HEK293 (cell line): ENCODE measurements around the gene SLC6A6.

Experiments
- CTCF ChIA-PET: fragments of 350-600 bp; formaldehyde crosslinking; extraction: SDS; loops from one replicate; lab custom pipeline; 2021; ENCODE audit warnings: antibody characterized with exemption; lab: Yijun Ruan, JAX
- POLR2A ChIA-PET: fragments of 300-600 bp; formaldehyde crosslinking; extraction: SDS; loops from one replicate; lab custom pipeline; 2020; ENCODE audit warnings: antibody characterized with exemption, inconsistent platforms; lab: Yijun Ruan, JAX
- H3K27ac ChIP-seq: fragments of 200-500 bp; sonication (Bioruptor generic); 2 replicates; pipeline ENCODE4 v1.5.1; 2014; ENCODE audit warnings: low read depth, low read length, control low read depth, inconsistent platforms; ENCODE audit errors: extremely low read depth
- H3K36me3 ChIP-seq, 2 experiments: fragments of 200-500 bp in 1 of 2; sonication (Bioruptor generic) in 1 of 2; 1 replicate in 1 of 2; 2 replicates in 1 of 2; pipeline ENCODE4 v1.5.1; 2014 to 2017; ENCODE audit warnings: inconsistent platforms in 2 of 2, low read length in 2 of 2; ENCODE audit not compliant: control insufficient read depth in 2 of 2, insufficient read depth in 1 of 2
- H3K4me1 ChIP-seq: fragments of 200-500 bp; sonication (Bioruptor generic); 2 replicates; pipeline ENCODE4 v1.5.1; 2014; ENCODE audit warnings: mild to moderate bottlenecking, low read length, inconsistent platforms; ENCODE audit not compliant: control insufficient read depth, insufficient read depth
- H3K4me3 ChIP-seq: 2 replicates; pipeline ENCODE4 v1.5.1; 2011; ENCODE audit warnings: low read depth, mild to moderate bottlenecking, control low read depth, low read length, moderate library complexity
- H3K9me3 ChIP-seq: fragments of 200-500 bp; sonication (Bioruptor generic); 2 replicates; pipeline ENCODE4 v1.5.1; 2014; ENCODE audit warnings: low read depth, low read length, inconsistent platforms; ENCODE audit not compliant: control insufficient read depth, insufficient read depth
- KLF16 ChIP-seq: fragments of 450-650 bp; formaldehyde crosslinking; IDR thresholded peaks from 2 replicates; pipeline ENCODE4 v1.5.1; 2017; ENCODE audit warnings: missing biosample characterization, missing genetic modification characterization
- SP3 ChIP-seq: fragments of 450-650 bp; formaldehyde crosslinking; IDR thresholded peaks from 2 replicates; pipeline ENCODE4 v1.5.1; 2016; ENCODE audit warnings: missing biosample characterization, missing genetic modification characterization
- ZFHX2 ChIP-seq: fragments of 450-650 bp; formaldehyde crosslinking; conservative IDR thresholded peaks from 2 replicates; pipeline ENCODE4 v1.5.1; 2016; ENCODE audit warnings: missing biosample characterization, missing genetic modification characterization
- ZFP3 ChIP-seq: fragments of 450-650 bp; formaldehyde crosslinking; IDR thresholded peaks from 2 replicates; pipeline ENCODE4 v1.5.1; 2016; ENCODE audit warnings: low read depth, missing biosample characterization, missing genetic modification characterization
- ZNF426 ChIP-seq: fragments of 450-650 bp; formaldehyde crosslinking; IDR thresholded peaks from 2 replicates; pipeline ENCODE4 v1.5.1; 2017; ENCODE audit warnings: missing biosample characterization, missing genetic modification characterization, mild to moderate bottlenecking, inconsistent platforms, moderate library complexity
- ZNF596 ChIP-seq: fragments of 450-650 bp; IDR thresholded peaks from 2 replicates; pipeline ENCODE4 v1.5.0; 2018; ENCODE audit warnings: missing biosample characterization, mild to moderate bottlenecking, missing genetic modification characterization, moderate library complexity
- ZNF654 ChIP-seq: fragments of 450-650 bp; formaldehyde crosslinking; IDR thresholded peaks from 2 replicates; pipeline ENCODE4 v1.5.1; 2016; ENCODE audit warnings: low read depth, missing biosample characterization, missing genetic modification characterization
- ZNF768 ChIP-seq: fragments of 450-650 bp; formaldehyde crosslinking; IDR thresholded peaks from 2 replicates; pipeline ENCODE4 v1.5.1; 2018; ENCODE audit warnings: missing biosample characterization, mild to moderate bottlenecking, missing genetic modification characterization
- TF ChIP-seq, protein P1 (sequence below): fragments of 450-650 bp; formaldehyde crosslinking; IDR thresholded peaks from 2 replicates; pipeline ENCODE4 v1.5.1; 2016; ENCODE audit warnings: missing biosample characterization, missing genetic modification characterization
- TF ChIP-seq, protein P2 (sequence below): fragments of 450-650 bp; formaldehyde crosslinking; IDR thresholded peaks from 2 replicates; pipeline ENCODE4 v1.5.1; 2016; ENCODE audit warnings: missing biosample characterization, missing genetic modification characterization
- TF ChIP-seq, protein P3 (sequence below): fragments of 450-650 bp; formaldehyde crosslinking; IDR thresholded peaks from 2 replicates; pipeline ENCODE4 v1.5.1; 2016; ENCODE audit warnings: missing biosample characterization, missing genetic modification characterization

SLC6A6 gene

GRCh38 chr3:14366915-14367823, 35.2 kb upstream of the SLC6A6 start (continued):
- TF ChIP-seq, protein P1, sequence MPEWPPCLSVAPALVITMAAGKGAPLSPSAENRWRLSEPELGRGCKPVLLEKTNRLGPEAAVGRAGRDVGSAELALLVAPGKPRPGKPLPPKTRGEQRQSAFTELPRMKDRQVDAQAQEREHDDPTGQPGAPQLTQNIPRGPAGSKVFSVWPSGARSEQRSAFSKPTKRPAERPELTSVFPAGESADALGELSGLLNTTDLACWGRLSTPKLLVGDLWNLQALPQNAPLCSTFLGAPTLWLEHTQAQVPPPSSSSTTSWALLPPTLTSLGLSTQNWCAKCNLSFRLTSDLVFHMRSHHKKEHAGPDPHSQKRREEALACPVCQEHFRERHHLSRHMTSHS (tag by site-specific recombination), result no peak
- no peak for TF ChIP-seq KLF16 (tag by site-specific recombination)
- no peak for TF ChIP-seq SP3 (tag by site-specific recombination)
- TF ChIP-seq ZNF654, result no peak
- peak; percentile 68 for TF ChIP-seq ZFHX2 (tag by site-specific recombination)
- TF ChIP-seq, protein P2, sequence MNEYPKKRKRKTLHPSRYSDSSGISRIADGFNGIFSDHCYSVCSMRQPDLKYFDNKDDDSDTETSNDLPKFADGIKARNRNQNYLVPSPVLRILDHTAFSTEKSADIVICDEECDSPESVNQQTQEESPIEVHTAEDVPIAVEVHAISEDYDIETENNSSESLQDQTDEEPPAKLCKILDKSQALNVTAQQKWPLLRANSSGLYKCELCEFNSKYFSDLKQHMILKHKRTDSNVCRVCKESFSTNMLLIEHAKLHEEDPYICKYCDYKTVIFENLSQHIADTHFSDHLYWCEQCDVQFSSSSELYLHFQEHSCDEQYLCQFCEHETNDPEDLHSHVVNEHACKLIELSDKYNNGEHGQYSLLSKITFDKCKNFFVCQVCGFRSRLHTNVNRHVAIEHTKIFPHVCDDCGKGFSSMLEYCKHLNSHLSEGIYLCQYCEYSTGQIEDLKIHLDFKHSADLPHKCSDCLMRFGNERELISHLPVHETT (tag by site-specific recombination), result no peak

DNA sequence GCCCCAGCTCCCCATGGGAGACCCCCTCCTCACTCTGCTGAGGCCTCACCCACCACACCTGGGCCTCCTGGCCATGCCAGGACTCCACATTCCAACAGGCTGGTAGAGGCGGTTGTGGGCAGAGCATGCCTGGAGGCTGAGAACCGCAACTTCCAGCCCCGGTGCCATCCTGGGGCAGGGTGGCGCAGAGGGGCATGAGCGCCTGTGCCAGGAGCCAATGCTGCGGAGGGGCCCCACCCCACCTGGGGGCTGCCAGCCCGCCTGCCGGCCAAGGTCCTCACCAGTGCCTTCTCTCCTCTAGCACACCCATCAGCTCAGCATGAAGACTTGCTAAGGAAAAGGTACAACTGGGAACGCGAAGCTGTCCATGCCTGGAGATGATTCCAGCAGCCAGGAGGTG, 34.3 kb upstream of the SLC6A6 start:
- POLR2A ChIA-PET, result no interaction called here
- CTCF ChIA-PET, result interaction anchor here (0.7 kb wide), 1 partner anchor 107 kb away, joined by 3 read pairs; no protein-coding TSS in a partner anchor
- no peak overlapping the region for H3K4me3 ChIP-seq

DNA sequence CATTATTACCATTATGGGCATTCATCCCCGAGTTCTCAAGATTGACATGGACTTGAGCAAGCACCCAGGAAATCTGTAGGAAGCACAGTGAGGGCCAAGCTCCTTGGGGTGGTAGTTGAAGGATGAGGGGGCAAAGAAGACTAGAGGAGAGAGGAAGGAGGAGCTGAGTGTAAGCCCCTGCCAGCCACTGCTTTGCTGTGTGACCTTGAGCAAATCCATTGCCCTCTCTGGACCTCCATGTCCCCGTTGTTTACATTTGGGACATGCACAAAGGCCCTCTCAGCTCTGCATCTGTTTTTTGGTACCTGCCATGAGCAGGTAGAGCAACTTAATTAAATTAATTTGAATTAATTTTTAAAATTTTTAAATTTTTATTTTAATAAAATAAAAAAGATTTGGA, 33.5 kb upstream of the SLC6A6 start:
- Histone ChIP-seq H3K27ac (no peak overlapping the region), H3K9me3 (no peaks in the 10 kb centered on the region), H3K4me3 (no peak overlapping the region), H3K36me3 (no peaks in the 10 kb centered on the region), H3K4me1 (peaks cover 12% of the 10 kb centered on the region)
- TF ChIP-seq ZNF596 (tag by site-specific recombination), result no peak
- peak; percentile 90; the same call in 1 of the 2 replicates for TF ChIP-seq ZNF768 (tag by site-specific recombination)
- ChIA-PET CTCF (interaction anchor here (0.6 to 1.8 kb wide), 5 partner anchors 37 to 165 kb away, joined by 3 to 5 read pairs (median 3); no protein-coding TSS in a partner anchor), POLR2A (no interaction called here)

More for the DNA sequence above, 34.3 kb upstream of the SLC6A6 start:
- H3K27ac ChIP-seq, result no peak overlapping the region
- H3K9me3 ChIP-seq, result no peaks in the 10 kb centered on the region
- H3K36me3 ChIP-seq, result no peaks in the 10 kb centered on the region
- H3K4me1 ChIP-seq, result peaks cover 12% of the 10 kb centered on the region
- TF ChIP-seq, protein P3, sequence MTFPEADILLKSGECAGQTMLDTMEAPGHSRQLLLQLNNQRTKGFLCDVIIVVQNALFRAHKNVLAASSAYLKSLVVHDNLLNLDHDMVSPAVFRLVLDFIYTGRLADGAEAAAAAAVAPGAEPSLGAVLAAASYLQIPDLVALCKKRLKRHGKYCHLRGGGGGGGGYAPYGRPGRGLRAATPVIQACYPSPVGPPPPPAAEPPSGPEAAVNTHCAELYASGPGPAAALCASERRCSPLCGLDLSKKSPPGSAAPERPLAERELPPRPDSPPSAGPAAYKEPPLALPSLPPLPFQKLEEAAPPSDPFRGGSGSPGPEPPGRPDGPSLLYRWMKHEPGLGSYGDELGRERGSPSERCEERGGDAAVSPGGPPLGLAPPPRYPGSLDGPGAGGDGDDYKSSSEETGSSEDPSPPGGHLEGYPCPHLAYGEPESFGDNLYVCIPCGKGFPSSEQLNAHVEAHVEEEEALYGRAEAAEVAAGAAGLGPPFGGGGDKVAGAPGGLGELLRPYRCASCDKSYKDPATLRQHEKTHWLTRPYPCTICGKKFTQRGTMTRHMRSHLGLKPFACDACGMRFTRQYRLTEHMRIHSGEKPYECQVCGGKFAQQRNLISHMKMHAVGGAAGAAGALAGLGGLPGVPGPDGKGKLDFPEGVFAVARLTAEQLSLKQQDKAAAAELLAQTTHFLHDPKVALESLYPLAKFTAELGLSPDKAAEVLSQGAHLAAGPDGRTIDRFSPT, result peak; percentile 31; the same call in 1 of the 2 replicates
- no peak for TF ChIP-seq ZNF426 (tag by site-specific recombination)
- no peak for TF ChIP-seq ZFP3 (tag by site-specific recombination)
